ENCODE measurements around the gene USP21.

USP21 gene

GRCh38 chr1:161131523-161132409, 27.5 kb upstream of the USP21 start:
- no peaks in the 10 kb centered on the region for H3K27me3 Mint-ChIP-seq (ENCODE audit: low read depth)

GRCh38 chr1:161132410-161133219, 26.7 kb upstream of the USP21 start, which contains the start of gene DEDD:
Gene DEDD (minus strand): TSS chr1:161132667. CDS start chr1:161124462, 8,205 bp downstream.
- no peaks in the 10 kb centered on the region for H3K27me3 Mint-ChIP-seq (ENCODE audit: low read depth)
- peaks cover 43% of the 10 kb centered on the region for H3K4me1 Mint-ChIP-seq
- TF ChIP-seq CTCF (IDR thresholded peaks at IDR 0.05; ENCODE audit: unreplicated experiment in 3 of 3): no peak
- peak within 1 kb of the TSS in 1 of 3 experiments; percentile 99 for H3K27ac Mint-ChIP-seq
- H3K36me3 Mint-ChIP-seq (ENCODE audit: low read depth): peaks cover 18% of the 10 kb centered on the region
- no peaks in the 10 kb centered on the region for H3K9me3 Mint-ChIP-seq
- no peak within 1 kb of the TSS for H3K4me3 Mint-ChIP-seq

More at GRCh38 chr1:161131523-161132409, 27.5 kb upstream of the USP21 start:
- Mint-ChIP-seq H3K36me3 (ENCODE audit: low read depth) (peaks cover 27% of the 10 kb centered on the region), H3K4me1 (peaks cover 43% of the 10 kb centered on the region), H3K9me3 (no peaks in the 10 kb centered on the region), H3K4me3 (no peak overlapping the region), H3K27ac (peak overlapping the region in 1 of 3 experiments; percentile 99)
- TF ChIP-seq CTCF (IDR thresholded peaks at IDR 0.05; ENCODE audit: unreplicated experiment in 3 of 3): no peak

- Mint-ChIP-seq H3K27ac (no peak overlapping the region), H3K9me3 (no peaks in the 10 kb centered on the region), H3K27me3 (ENCODE audit: low read depth) (no peaks in the 10 kb centered on the region), H3K4me1 (peaks cover 44% of the 10 kb centered on the region), H3K4me3 (no peak overlapping the region), H3K36me3 (ENCODE audit: low read depth) (peaks cover 12% of the 10 kb centered on the region)
- no peak for TF ChIP-seq CTCF (IDR thresholded peaks at IDR 0.05; ENCODE audit: unreplicated experiment in 3 of 3)
Measured at GRCh38 chr1:161133220-161133740, 26.0 kb upstream of the USP21 start.

- TF ChIP-seq CTCF (IDR thresholded peaks at IDR 0.05; ENCODE audit: unreplicated experiment in 3 of 3): no peak
- peak overlapping the region; percentile 31 to 70 (median 39) for H3K27ac Mint-ChIP-seq
- H3K4me1 Mint-ChIP-seq: peaks cover 31% of the 10 kb centered on the region
- H3K27me3 Mint-ChIP-seq (ENCODE audit: low read depth): no peaks in the 10 kb centered on the region
- H3K9me3 Mint-ChIP-seq: no peaks in the 10 kb centered on the region
- H3K36me3 Mint-ChIP-seq (ENCODE audit: low read depth): no peaks in the 10 kb centered on the region
- no peak overlapping the region for H3K4me3 Mint-ChIP-seq
Measured at GRCh38 chr1:161137881-161138280, 21.4 kb upstream of the USP21 start.

GRCh38 chr1:161138431-161138830, 20.9 kb upstream of the USP21 start:
- Mint-ChIP-seq H3K36me3 (ENCODE audit: low read depth) (no peaks in the 10 kb centered on the region), H3K27ac (peak overlapping the region; percentile 31 to 70 (median 39)), H3K4me1 (peaks cover 31% of the 10 kb centered on the region), H3K9me3 (no peaks in the 10 kb centered on the region), H3K27me3 (ENCODE audit: low read depth) (no peaks in the 10 kb centered on the region), H3K4me3 (peak overlapping the region; percentile 23 to 57 (median 26))
- no peak for TF ChIP-seq CTCF (IDR thresholded peaks at IDR 0.05; ENCODE audit: unreplicated experiment in 3 of 3)
